GM18511 (cell line): ENCODE results near the gene NXPH1.

ENCODE experiments used
- ATAC-seq: cut with Tn5 transposase; IDR thresholded peaks from one replicate; pipeline ENCODE4 v1.9.1; 2021; ENCODE audit warnings: mild to moderate bottlenecking, moderate library complexity; ENCODE audit not compliant: unreplicated experiment

The NXPH1 gene

GRCh38 chr7:8800986-8801385, 367.6 kb downstream of the NXPH1 start:
- no peak for ATAC-seq
